ENCODE data around the gene HDAC3. TPM values are rescaled to one million over a fixed set of nuclear protein-coding genes. Genes with fewer than 3 reads are reported as not detected.

The HDAC3 gene
- total RNA-seq, 2 experiments from 2014 or later: 83.6 to 85.4 TPM

DNA sequence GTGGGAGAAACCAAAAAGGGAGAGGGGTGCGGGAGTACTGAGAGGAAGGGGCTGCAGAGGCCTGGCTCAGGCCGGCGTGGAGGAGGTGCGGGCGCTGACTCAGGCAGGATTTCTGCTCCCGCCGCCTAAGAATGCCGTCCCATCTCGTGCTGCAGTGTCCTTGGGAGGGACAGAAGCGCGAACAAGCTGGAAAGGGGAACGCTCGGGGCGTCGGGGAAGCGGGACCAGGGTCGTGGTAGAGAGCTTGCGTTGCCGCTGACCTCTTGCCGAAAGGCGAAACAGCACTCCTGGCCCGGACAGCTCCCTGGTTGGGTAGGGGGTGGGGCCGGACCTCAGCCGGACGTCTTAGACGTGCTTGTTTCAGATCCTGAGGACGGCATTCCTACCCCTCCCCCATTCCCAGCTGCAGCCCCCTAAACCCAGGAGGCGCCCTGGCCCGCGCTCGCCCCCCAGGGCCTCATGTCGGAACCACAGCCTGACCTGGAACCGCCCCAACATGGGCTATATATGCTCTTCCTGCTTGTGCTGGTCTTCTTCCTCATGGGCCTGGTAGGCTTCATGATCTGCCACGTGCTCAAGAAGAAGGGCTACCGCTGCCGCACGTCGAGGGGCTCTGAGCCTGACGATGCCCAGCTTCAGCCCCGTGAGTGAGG is 1.2 kb upstream of the HDAC3 start:
- Histone ChIP-seq H3K4me1 (ENCODE audit: insufficient read depth, low read length, poor library complexity, severe bottlenecking) (peaks cover 34% of the 10 kb centered on the region), H3K9me2 (ENCODE audit: insufficient read depth, low read length) (no peaks in the 10 kb centered on the region), H2AFZ (ENCODE audit: low read length) (peak overlapping the region; percentile 43; the same call in 1 of the 2 replicates), H3K4me3 (ENCODE audit: low read depth, low read length, poor library complexity, severe bottlenecking) (peak overlapping the region; percentile 98), H3K79me2 (ENCODE audit: insufficient read depth, low read depth, low read length) (peaks cover 42% of the 10 kb centered on the region), H3K4me2 (ENCODE audit: low read length) (peak overlapping the region; percentile 73), H3K9me3 (ENCODE audit: low read length) (no peaks in the 10 kb centered on the region), H4K20me1 (ENCODE audit: insufficient read depth, low read length) (peaks cover 5% of the 10 kb centered on the region), H3K36me3 (ENCODE audit: insufficient read depth, low read length) (peaks cover 55% of the 10 kb centered on the region), H3K27ac (ENCODE audit: low read depth, low read length, poor library complexity, severe bottlenecking) (peak overlapping the region; percentile 59)
- POLR2A ChIA-PET: interaction anchor here (0.6 to 8.6 kb wide), 8 partner anchors 9 to 975 kb away, joined by 3 to 101 read pairs (median 3); partner anchors contain the start of genes DIAPH1 and FCHSD1
- BruUV-seq (replicated peaks): no TSS peak
- CTCF ChIA-PET (ENCODE audit: unreplicated experiment): interaction anchor here (0.6 to 2.5 kb wide), 4 partner anchors 13 to 947 kb away, joined by 3 to 11 read pairs (median 5); partner anchors contain the start of genes DIAPH1 and FCHSD1
- DNase-seq (ENCODE audit: low spot score): peak; percentile 88
- TF ChIP-seq EZH2phosphoT487 (IDR thresholded peaks at IDR 0.05; ENCODE audit: borderline replicate concordance, low read depth, low read length): no peak
- TF ChIP-seq, protein P1, sequence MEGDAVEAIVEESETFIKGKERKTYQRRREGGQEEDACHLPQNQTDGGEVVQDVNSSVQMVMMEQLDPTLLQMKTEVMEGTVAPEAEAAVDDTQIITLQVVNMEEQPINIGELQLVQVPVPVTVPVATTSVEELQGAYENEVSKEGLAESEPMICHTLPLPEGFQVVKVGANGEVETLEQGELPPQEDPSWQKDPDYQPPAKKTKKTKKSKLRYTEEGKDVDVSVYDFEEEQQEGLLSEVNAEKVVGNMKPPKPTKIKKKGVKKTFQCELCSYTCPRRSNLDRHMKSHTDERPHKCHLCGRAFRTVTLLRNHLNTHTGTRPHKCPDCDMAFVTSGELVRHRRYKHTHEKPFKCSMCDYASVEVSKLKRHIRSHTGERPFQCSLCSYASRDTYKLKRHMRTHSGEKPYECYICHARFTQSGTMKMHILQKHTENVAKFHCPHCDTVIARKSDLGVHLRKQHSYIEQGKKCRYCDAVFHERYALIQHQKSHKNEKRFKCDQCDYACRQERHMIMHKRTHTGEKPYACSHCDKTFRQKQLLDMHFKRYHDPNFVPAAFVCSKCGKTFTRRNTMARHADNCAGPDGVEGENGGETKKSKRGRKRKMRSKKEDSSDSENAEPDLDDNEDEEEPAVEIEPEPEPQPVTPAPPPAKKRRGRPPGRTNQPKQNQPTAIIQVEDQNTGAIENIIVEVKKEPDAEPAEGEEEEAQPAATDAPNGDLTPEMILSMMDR (conservative IDR thresholded peaks at IDR 0.05; ENCODE audit: low read length): peak; percentile 77
- intact Hi-C loops (cut with micrococcal nuclease; ENCODE audit: unreplicated experiment): loop anchor here (1.0 to 5.0 kb wide), 2 partner anchors 46 to 111 kb away; no protein-coding TSS in a partner anchor

DNA sequence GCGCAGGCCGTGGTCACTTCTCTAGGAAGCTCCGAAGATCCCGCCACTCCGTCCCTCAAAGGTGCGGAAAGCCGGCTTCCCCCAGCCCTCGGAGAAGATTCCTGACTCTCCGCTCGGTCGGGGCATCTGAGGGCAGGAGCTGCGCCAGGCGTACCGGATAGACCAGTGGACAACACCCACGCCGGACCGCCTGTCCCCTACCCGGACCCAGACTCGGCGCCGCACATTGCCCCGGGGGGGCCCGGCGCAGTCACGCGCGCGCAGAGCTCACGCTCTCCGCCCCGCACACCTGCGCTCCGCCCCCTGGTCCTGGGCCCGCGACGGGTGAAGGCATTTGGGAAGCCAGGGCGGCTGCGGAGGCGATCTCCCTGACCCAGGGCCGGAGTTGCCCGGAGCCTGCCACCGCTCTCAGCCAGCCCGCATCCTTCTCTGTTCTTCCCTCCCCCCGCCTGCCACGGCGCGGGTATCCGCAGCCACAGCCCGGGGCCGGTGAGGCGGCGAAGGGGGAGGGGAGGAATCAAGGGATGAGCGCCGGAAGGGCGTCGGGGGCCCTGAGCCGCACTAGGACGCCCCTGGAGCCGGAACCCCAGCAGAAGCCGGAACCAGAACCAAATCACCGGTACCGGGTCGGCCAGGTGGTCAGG is 596 bp upstream of the HDAC3 start:
- Histone ChIP-seq H3K9me3 (ENCODE audit: low read length) (no peaks in the 10 kb centered on the region), H3K4me2 (ENCODE audit: low read length) (peak overlapping the region; percentile 73), H4K20me1 (ENCODE audit: insufficient read depth, low read length) (peaks cover 5% of the 10 kb centered on the region), H3K9me2 (ENCODE audit: insufficient read depth, low read length) (no peaks in the 10 kb centered on the region), H3K4me3 (ENCODE audit: low read depth, low read length, poor library complexity, severe bottlenecking) (peak overlapping the region; percentile 98), H3K27ac (ENCODE audit: low read depth, low read length, poor library complexity, severe bottlenecking) (peak overlapping the region; percentile 59), H3K36me3 (ENCODE audit: insufficient read depth, low read length) (peaks cover 57% of the 10 kb centered on the region), H2AFZ (ENCODE audit: low read length) (peak overlapping the region; percentile 43; the same call in 1 of the 2 replicates), H3K4me1 (ENCODE audit: insufficient read depth, low read length, poor library complexity, severe bottlenecking) (peaks cover 34% of the 10 kb centered on the region), H3K79me2 (ENCODE audit: insufficient read depth, low read depth, low read length) (peaks cover 49% of the 10 kb centered on the region)
- intact Hi-C loops (cut with micrococcal nuclease; ENCODE audit: unreplicated experiment): loop anchor here (5.0 kb wide), 1 partner anchor 110 kb away; no protein-coding TSS in a partner anchor
- ChIA-PET POLR2A (interaction anchor here (0.6 to 8.6 kb wide), 18 partner anchors 9 to 974 kb away, joined by 3 to 101 read pairs (median 4); partner anchors contain the start of genes DIAPH1 and FCHSD1), CTCF (ENCODE audit: unreplicated experiment) (interaction anchor here (0.7 to 2.5 kb wide), 4 partner anchors 14 to 44 kb away, joined by 3 to 11 read pairs (median 6); partner anchors contain the start of genes DIAPH1 and FCHSD1)
- peak; percentile 64 for DNase-seq (ENCODE audit: low spot score)
- BruUV-seq (replicated peaks): no TSS peak
- TF ChIP-seq, protein P1 (conservative IDR thresholded peaks at IDR 0.05; ENCODE audit: low read length): no peak
- TF ChIP-seq EZH2phosphoT487 (IDR thresholded peaks at IDR 0.05; ENCODE audit: borderline replicate concordance, low read depth, low read length): no peak
